ENCODE measurements around the gene DZIP1.

Gene DZIP1

DNA sequence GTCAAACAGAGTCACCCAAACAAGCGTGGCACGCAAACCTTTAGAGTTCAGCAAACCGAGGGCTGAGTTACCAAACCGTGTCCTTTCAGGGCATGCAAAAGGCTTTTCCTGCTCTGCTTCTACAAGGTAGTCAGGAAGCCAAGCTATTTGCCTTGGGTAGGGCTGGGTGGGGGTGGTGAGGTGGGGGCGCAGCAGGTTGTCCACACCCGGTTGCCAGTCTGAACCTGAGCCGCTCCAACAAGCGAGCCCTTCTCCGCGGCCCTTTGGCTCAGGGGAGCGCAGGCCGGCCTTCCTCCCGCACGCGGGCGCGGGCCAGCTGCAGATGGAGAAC is 92.3 kb downstream of the DZIP1 start:
- WGBS, 2 experiments (ENCODE audit: insufficient coverage in 2 of 2): 21 to 28% methylated on average over 8 to 16 of the region's 17 CpGs
- peak overlapping the region; percentile 43 for H3K4me3 ChIP-seq (ENCODE audit: extremely low read depth, insufficient read depth, low read length, poor library complexity, severe bottlenecking)

DNA sequence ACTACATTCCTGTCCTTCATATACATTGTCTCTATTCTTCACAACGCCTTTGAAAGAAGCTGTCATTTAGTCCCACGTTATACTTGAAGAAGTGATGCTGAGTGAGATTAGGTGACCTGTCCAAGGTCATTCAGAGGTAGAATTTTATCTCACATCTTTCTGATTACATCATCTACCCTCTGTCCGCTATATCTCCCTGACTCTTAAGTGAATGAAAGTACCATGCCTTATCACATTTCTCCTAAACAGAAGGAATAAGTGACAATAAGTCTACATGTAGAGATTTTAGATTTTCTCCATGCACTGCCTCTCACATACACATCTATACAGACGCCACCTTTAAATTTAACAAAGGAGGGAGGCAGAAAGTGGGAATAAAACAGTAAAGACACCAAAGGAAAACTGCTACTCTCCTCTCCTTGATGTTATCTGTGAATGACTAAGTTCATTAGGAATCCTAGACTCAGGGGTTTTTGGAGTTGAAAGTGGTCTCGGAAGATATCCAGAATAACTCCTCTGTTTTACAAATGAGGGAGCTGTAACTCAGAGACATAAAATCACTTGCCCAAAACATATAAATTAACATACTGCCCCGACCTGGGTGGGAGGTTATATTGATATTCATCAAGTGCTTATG is 96.9 kb downstream of the DZIP1 start:
- Histone ChIP-seq H3K9me3 (ENCODE audit: control insufficient read depth, low read length) (no peaks in the 10 kb centered on the region), H3K27ac (ENCODE audit: low read depth, low read length, severe bottlenecking) (peak overlapping the region; percentile 67), H3K4me1 (ENCODE audit: control insufficient read depth, insufficient read depth, low read length, poor library complexity, severe bottlenecking) (peaks cover 16% of the 10 kb centered on the region), H3K36me3 (ENCODE audit: control insufficient read depth, insufficient read depth, low read length) (no peaks in the 10 kb centered on the region), H3K4me3 (ENCODE audit: extremely low read depth, insufficient read depth, low read length, poor library complexity, severe bottlenecking) (no peak overlapping the region)
- no CpG with 5 or more reads among the region's 6 CpGs for WGBS, 2 experiments (ENCODE audit: insufficient coverage in 2 of 2)

More for the DNA sequence above, 92.3 kb downstream of the DZIP1 start:
- Histone ChIP-seq H3K4me1 (ENCODE audit: control insufficient read depth, insufficient read depth, low read length, poor library complexity, severe bottlenecking) (peaks cover 11% of the 10 kb centered on the region), H3K36me3 (ENCODE audit: control insufficient read depth, insufficient read depth, low read length) (no peaks in the 10 kb centered on the region), H3K9me3 (ENCODE audit: control insufficient read depth, low read length) (no peaks in the 10 kb centered on the region), H3K27ac (ENCODE audit: low read depth, low read length, severe bottlenecking) (no peak overlapping the region)

- WGBS, 2 experiments (ENCODE audit: insufficient coverage in 2 of 2): 25 to 35% methylated on average over 1 to 2 of the region's 3 CpGs
- Histone ChIP-seq H3K36me3 (ENCODE audit: control insufficient read depth, insufficient read depth, low read length) (no peaks in the 10 kb centered on the region), H3K9me3 (ENCODE audit: control insufficient read depth, low read length) (no peaks in the 10 kb centered on the region), H3K27ac (ENCODE audit: low read depth, low read length, severe bottlenecking) (no peak overlapping the region), H3K4me1 (ENCODE audit: control insufficient read depth, insufficient read depth, low read length, poor library complexity, severe bottlenecking) (peaks cover 16% of the 10 kb centered on the region), H3K4me3 (ENCODE audit: extremely low read depth, insufficient read depth, low read length, poor library complexity, severe bottlenecking) (no peak overlapping the region)
Observed at GRCh38 chr13:95546919-95547318, 97.6 kb downstream of the DZIP1 start.

DNA sequence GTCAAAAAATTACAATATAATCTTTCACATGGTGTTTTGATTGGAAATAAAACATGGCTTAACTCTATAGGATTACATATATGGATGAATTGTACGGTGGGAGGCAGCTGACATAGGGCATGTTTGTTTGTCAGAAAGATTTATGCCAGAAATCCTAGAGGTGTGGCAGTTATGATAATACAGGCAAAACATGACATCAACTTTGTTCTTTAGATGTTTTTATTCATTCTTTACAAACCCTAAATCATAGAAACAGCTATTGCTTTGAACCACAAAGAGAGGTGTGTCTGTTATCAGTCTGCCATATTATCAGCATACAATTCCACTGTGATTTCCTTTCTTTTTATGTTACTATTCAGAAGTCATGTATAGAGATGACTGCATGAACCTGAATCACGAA is 100.2 kb downstream of the DZIP1 start:
- WGBS, 2 experiments (ENCODE audit: insufficient coverage in 2 of 2): 100% methylated on average over 1 of the region's 2 CpGs; no CpG with 5 or more reads in 1 of the 2 experiments
- Histone ChIP-seq H3K27ac (ENCODE audit: low read depth, low read length, severe bottlenecking) (no peak overlapping the region), H3K4me1 (ENCODE audit: control insufficient read depth, insufficient read depth, low read length, poor library complexity, severe bottlenecking) (peaks cover 16% of the 10 kb centered on the region), H3K9me3 (ENCODE audit: control insufficient read depth, low read length) (no peaks in the 10 kb centered on the region), H3K36me3 (ENCODE audit: control insufficient read depth, insufficient read depth, low read length) (no peaks in the 10 kb centered on the region), H3K4me3 (ENCODE audit: extremely low read depth, insufficient read depth, low read length, poor library complexity, severe bottlenecking) (no peak overlapping the region)

DNA sequence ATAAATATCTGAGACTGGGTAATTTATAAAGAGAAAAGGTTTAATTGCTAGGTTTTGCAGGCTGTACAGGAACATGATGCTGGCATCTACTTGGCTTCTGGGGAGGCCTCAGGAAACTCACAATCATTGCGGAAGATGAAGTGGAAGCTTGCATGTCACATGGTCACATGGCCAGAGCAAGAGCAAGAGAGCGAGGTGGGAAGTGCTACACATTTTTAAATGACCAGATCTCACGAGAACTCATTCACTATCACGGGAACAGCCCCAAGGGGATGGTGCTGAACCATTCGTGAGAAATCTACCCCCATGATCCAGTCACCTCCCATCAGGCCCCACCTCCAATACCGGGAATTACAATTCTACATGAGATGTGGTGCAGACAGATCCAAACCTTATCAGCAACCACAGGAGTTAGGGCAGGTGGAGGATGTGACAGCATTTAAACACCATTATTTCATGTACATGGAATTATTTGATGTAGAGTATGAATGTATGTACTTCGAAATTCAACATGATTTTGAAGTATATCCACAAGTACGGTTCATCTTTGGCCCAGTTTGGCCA is 102.5 kb downstream of the DZIP1 start:
- no peak overlapping the region for H3K4me3 ChIP-seq (ENCODE audit: extremely low read depth, insufficient read depth, low read length, poor library complexity, severe bottlenecking)
- no peaks in the 10 kb centered on the region for H3K9me3 ChIP-seq (ENCODE audit: control insufficient read depth, low read length)
- WGBS, 2 experiments (ENCODE audit: insufficient coverage in 2 of 2): 88 to 100% methylated on average over 3 to 5 of the region's 8 CpGs
- no peaks in the 10 kb centered on the region for H3K36me3 ChIP-seq (ENCODE audit: control insufficient read depth, insufficient read depth, low read length)
- H3K27ac ChIP-seq (ENCODE audit: low read depth, low read length, severe bottlenecking): no peak overlapping the region
- H3K4me1 ChIP-seq (ENCODE audit: control insufficient read depth, insufficient read depth, low read length, poor library complexity, severe bottlenecking): peaks cover 4% of the 10 kb centered on the region

- WGBS, 2 experiments (ENCODE audit: insufficient coverage in 2 of 2): no CpG with 5 or more reads among the region's 2 CpGs
- Histone ChIP-seq H3K4me1 (ENCODE audit: control insufficient read depth, insufficient read depth, low read length, poor library complexity, severe bottlenecking) (no peaks in the 10 kb centered on the region), H3K27ac (ENCODE audit: low read depth, low read length, severe bottlenecking) (no peak overlapping the region), H3K9me3 (ENCODE audit: control insufficient read depth, low read length) (no peaks in the 10 kb centered on the region), H3K4me3 (ENCODE audit: extremely low read depth, insufficient read depth, low read length, poor library complexity, severe bottlenecking) (no peak overlapping the region), H3K36me3 (ENCODE audit: control insufficient read depth, insufficient read depth, low read length) (no peaks in the 10 kb centered on the region)
Observed at GRCh38 chr13:95541308-95541707, 103.2 kb downstream of the DZIP1 start.

GRCh38 chr13:95540888-95541287 is 103.6 kb downstream of the DZIP1 start:
- WGBS, 2 experiments (ENCODE audit: insufficient coverage in 2 of 2): 78 to 79% methylated on average over 5 to 6 of the region's 6 CpGs
- Histone ChIP-seq H3K9me3 (ENCODE audit: control insufficient read depth, low read length) (no peaks in the 10 kb centered on the region), H3K4me1 (ENCODE audit: control insufficient read depth, insufficient read depth, low read length, poor library complexity, severe bottlenecking) (no peaks in the 10 kb centered on the region), H3K4me3 (ENCODE audit: extremely low read depth, insufficient read depth, low read length, poor library complexity, severe bottlenecking) (no peak overlapping the region), H3K27ac (ENCODE audit: low read depth, low read length, severe bottlenecking) (no peak overlapping the region), H3K36me3 (ENCODE audit: control insufficient read depth, insufficient read depth, low read length) (no peaks in the 10 kb centered on the region)

DNA sequence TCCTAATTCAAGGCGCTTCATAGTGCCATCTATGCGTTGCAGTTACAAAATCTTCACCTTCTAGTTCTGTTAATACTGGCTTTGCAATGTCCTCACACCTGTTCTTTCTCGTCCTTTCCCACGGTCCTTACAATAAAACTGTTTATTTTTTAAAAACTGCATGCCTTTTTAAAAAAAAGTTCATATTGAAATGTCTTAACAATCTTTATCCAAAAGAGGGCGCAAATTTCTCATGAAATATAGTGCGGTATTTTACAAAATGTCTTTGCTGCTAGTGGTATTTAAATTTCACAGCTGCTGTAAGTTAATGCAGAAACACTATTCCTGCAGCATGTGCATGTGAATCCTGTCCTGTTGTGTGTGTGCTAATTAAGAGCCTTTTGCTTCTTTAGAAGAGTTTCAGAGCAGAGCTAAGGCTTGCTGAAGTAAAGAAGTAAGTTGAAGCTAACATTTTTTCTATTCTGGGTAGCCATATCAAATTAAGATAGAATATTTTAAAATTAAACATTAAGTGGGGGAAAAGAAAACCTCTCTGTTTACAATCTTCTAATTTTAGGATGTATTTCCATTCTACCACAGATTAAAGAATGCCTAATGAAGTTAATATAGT is 107.8 kb downstream of the DZIP1 start:
- Histone ChIP-seq H3K9me3 (ENCODE audit: control insufficient read depth, low read length) (no peaks in the 10 kb centered on the region), H3K36me3 (ENCODE audit: control insufficient read depth, insufficient read depth, low read length) (no peaks in the 10 kb centered on the region), H3K4me3 (ENCODE audit: extremely low read depth, insufficient read depth, low read length, poor library complexity, severe bottlenecking) (no peak overlapping the region), H3K27ac (ENCODE audit: low read depth, low read length, severe bottlenecking) (no peak overlapping the region), H3K4me1 (ENCODE audit: control insufficient read depth, insufficient read depth, low read length, poor library complexity, severe bottlenecking) (peaks cover 3% of the 10 kb centered on the region)
- WGBS, 2 experiments (ENCODE audit: insufficient coverage in 2 of 2): 32 to 52% methylated on average over 3 to 4 of the region's 6 CpGs

- WGBS, 2 experiments (ENCODE audit: insufficient coverage in 2 of 2): 90 to 97% methylated on average over 3 of the region's 3 CpGs
- Histone ChIP-seq H3K36me3 (ENCODE audit: control insufficient read depth, insufficient read depth, low read length) (no peaks in the 10 kb centered on the region), H3K4me3 (ENCODE audit: extremely low read depth, insufficient read depth, low read length, poor library complexity, severe bottlenecking) (no peak overlapping the region), H3K4me1 (ENCODE audit: control insufficient read depth, insufficient read depth, low read length, poor library complexity, severe bottlenecking) (peaks cover 3% of the 10 kb centered on the region), H3K9me3 (ENCODE audit: control insufficient read depth, low read length) (no peaks in the 10 kb centered on the region), H3K27ac (ENCODE audit: low read depth, low read length, severe bottlenecking) (no peak overlapping the region)
Observed at GRCh38 chr13:95535243-95535642, 109.3 kb downstream of the DZIP1 start.

GRCh38 chr13:95533545-95534160 is 110.9 kb downstream of the DZIP1 start:
- Histone ChIP-seq H3K36me3 (ENCODE audit: control insufficient read depth, insufficient read depth, low read length) (no peaks in the 10 kb centered on the region), H3K4me1 (ENCODE audit: control insufficient read depth, insufficient read depth, low read length, poor library complexity, severe bottlenecking) (peaks cover 3% of the 10 kb centered on the region), H3K9me3 (ENCODE audit: control insufficient read depth, low read length) (no peaks in the 10 kb centered on the region), H3K27ac (ENCODE audit: low read depth, low read length, severe bottlenecking) (no peak overlapping the region), H3K4me3 (ENCODE audit: extremely low read depth, insufficient read depth, low read length, poor library complexity, severe bottlenecking) (no peak overlapping the region)
- WGBS, 2 experiments (ENCODE audit: insufficient coverage in 2 of 2): 56 to 90% methylated on average over 3 to 6 of the region's 7 CpGs

GRCh38 chr13:95530178-95530577 is 114.3 kb downstream of the DZIP1 start:
- no peaks in the 10 kb centered on the region for H3K9me3 ChIP-seq (ENCODE audit: control insufficient read depth, low read length)
- no peaks in the 10 kb centered on the region for H3K36me3 ChIP-seq (ENCODE audit: control insufficient read depth, insufficient read depth, low read length)
- WGBS, 2 experiments (ENCODE audit: insufficient coverage in 2 of 2): 95 to 97% methylated on average over 3 to 4 of the region's 5 CpGs
- no peak overlapping the region for H3K4me3 ChIP-seq (ENCODE audit: extremely low read depth, insufficient read depth, low read length, poor library complexity, severe bottlenecking)
- peaks cover 3% of the 10 kb centered on the region for H3K4me1 ChIP-seq (ENCODE audit: control insufficient read depth, insufficient read depth, low read length, poor library complexity, severe bottlenecking)
- H3K27ac ChIP-seq (ENCODE audit: low read depth, low read length, severe bottlenecking): no peak overlapping the region

Data from mesodermal cell (in vitro differentiated cells).